ENCODE measurements around the gene TYMS. TPM values are rescaled to one million over a fixed set of nuclear protein-coding genes. Genes with fewer than 3 reads are reported as not detected.
A peak's percentile ranks its signal among the peaks of the same experiment; 100 is the strongest.

The TYMS gene
- total and polyA plus RNA-seq, 9 of the 15 experiments (the other 6 are each of a cell fraction or from before 2014, with no cell fraction given) = 69.1 to 409 (median 175) TPM

DNA sequence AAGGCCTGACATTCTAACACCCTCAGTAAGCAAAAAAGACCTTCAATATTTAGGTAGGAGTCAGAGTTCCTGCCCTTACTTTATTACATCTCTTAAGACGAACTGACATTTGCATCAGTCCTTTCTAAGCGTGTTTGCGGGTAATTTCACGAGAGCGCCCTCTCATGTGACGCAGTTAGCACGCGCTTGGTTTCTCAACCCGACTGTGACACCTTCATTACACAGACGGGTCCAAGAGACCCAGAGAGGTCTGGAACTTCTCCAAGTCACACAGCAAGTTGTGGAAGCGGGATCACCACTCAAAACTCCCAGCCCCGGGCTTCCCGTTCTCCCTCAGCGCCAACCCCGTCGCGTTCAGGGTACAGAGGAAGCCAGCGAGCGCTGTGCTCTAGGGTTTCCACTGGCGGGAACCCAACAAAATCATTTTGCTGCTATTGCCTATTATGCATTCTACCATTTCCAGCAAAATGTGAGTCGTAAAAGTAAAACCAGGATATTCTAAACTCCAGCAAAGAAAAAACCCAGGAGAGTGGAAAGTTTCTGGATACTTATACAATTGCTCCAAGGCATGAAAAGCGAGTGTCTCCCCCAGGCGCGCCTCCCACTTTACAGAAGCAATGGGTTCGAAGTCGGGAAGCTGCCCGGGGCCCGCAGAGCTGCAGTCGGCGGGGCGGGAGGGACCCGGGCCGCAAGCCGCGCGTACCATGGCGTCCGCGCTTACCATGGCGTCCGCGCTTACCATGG is 54.4 kb downstream of the TYMS start (continued):
- TF ChIP-seq ZKSCAN1 (IDR thresholded peaks at IDR 0.05; ENCODE audit: low read depth, low read length) (0 out of 2 replicates have a peak, but pooled peaks have one; percentile 24), RBM14 (IDR thresholded peaks at IDR 0.05; ENCODE audit: borderline replicate concordance, insufficient read depth, low read depth, low read length) (no peak), ZNF586 (CRISPR knock-in tag; conservative IDR thresholded peaks at IDR 0.05) (no peak), KAT7 (CRISPR knock-in tag; IDR thresholded peaks at IDR 0.05; ENCODE audit: borderline replicate concordance) (peak; percentile 95), SMARCC2 (IDR thresholded peaks at IDR 0.05; ENCODE audit: low read depth) (peak; percentile 42; the same call in 1 of the 2 replicates), DACH1 (IDR thresholded peaks at IDR 0.05; ENCODE audit: partially characterized antibody) (no peak), ZFX (CRISPR knock-in tag; IDR thresholded peaks at IDR 0.05) (peak; percentile 64), HMG20B (CRISPR knock-in tag; IDR thresholded peaks at IDR 0.05) (no peak), TARDBP (IDR thresholded peaks at IDR 0.05) (no peak), RBM25 (IDR thresholded peaks at IDR 0.05; ENCODE audit: low read depth, low read length, severe bottlenecking) (peak; percentile 44), JUND (IDR thresholded peaks at IDR 0.05; ENCODE audit: borderline replicate concordance, low read depth, low read length) (peak; percentile 48; the same call in 1 of the 2 replicates), JUND (tag; IDR thresholded peaks at IDR 0.05; ENCODE audit: borderline replicate concordance, low read depth, low read length) (no peak; the same call in 2 of the 3 replicates), ZNF699 (CRISPR knock-in tag; IDR thresholded peaks at IDR 0.05; ENCODE audit: insufficient replicate concordance) (no peak), MAFK (IDR thresholded peaks at IDR 0.05; ENCODE audit: low read length) (no peak; the same call in 1 of the 2 replicates), CBX5 (IDR thresholded peaks at IDR 0.05; ENCODE audit: borderline replicate concordance, low read depth) (no peak), CHD4 (IDR thresholded peaks at IDR 0.05; ENCODE audit: insufficient read depth, insufficient replicate concordance, low read depth, low read length, poor library complexity, severe bottlenecking) (peak; percentile 66), KLF10 (CRISPR knock-in tag; IDR thresholded peaks at IDR 0.05) (no peak), NR3C1 (CRISPR knock-in tag; IDR thresholded peaks at IDR 0.05) (no peak), ZNF133 (CRISPR knock-in tag; IDR thresholded peaks at IDR 0.05) (no peak), USF1 (CRISPR knock-in tag; IDR thresholded peaks at IDR 0.05) (peak; percentile 80), KDM1A (IDR thresholded peaks at IDR 0.05) (peak; percentile 22 to 52; a peak in 3 of 4 replicates), ARID3A (IDR thresholded peaks at IDR 0.05; ENCODE audit: borderline replicate concordance, low read depth, low read length) (no peak), MAZ (CRISPR knock-in tag; conservative IDR thresholded peaks at IDR 0.05 in 1 of 2, IDR thresholded peaks at IDR 0.05 in 1 of 2) (0 out of 4 replicates have a peak, but pooled peaks of 1 of the 2 experiments have one; percentile 24), HDAC2 (IDR thresholded peaks at IDR 0.05) (peak; percentile 79)
- TF ChIP-seq, protein P1, sequence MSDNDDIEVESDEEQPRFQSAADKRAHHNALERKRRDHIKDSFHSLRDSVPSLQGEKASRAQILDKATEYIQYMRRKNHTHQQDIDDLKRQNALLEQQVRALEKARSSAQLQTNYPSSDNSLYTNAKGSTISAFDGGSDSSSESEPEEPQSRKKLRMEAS (CRISPR knock-in tag; IDR thresholded peaks at IDR 0.05) = peak; percentile 57; the same call in 1 of the 2 replicates
- TF ChIP-seq, protein P2, sequence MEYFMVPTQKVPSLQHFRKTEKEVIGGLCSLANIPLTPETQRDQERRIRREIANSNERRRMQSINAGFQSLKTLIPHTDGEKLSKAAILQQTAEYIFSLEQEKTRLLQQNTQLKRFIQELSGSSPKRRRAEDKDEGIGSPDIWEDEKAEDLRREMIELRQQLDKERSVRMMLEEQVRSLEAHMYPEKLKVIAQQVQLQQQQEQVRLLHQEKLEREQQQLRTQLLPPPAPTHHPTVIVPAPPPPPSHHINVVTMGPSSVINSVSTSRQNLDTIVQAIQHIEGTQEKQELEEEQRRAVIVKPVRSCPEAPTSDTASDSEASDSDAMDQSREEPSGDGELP (CRISPR knock-in tag; IDR thresholded peaks at IDR 0.05; ENCODE audit: borderline replicate concordance) = peak; percentile 60
